Measurements from ENCODE around the gene ZXDC.

DNA sequence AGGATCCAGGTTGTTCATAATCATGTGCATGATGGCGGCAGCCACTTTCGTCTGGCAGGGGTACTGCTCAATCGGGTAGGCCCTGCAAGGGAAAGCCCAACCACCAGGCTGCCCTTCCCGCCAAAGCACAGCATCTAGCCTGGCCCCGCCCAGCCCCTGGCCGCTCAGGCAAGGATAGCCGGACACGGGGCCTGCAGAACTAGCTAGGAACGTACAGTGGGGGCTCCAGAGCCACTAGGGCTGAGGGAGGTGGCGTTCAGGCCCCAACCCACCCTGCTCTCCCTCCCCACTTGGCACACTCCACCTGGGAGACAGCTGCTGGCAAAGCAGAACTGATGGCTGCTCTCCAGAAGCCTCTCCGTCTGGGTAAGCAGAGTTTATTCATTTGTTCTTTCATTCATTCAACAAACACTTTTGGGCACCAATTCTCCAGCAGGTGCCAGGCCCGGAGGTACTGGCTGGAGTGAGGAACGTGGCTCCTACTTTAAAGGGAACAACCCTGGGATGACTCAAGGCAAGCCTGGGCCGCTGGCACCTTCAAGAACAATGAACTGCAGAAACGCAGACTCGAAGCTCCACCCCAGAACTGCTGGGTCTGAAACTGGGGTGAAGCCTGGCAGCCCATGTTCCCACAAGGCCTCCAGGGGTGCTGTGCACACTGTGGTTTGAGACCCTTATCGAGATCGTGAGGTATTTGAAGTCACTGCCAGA is 34.1 kb upstream of the ZXDC start:
- TF ChIP-seq POLR2A (IDR thresholded peaks at IDR 0.05): no peak
- TF ChIP-seq, protein P1, sequence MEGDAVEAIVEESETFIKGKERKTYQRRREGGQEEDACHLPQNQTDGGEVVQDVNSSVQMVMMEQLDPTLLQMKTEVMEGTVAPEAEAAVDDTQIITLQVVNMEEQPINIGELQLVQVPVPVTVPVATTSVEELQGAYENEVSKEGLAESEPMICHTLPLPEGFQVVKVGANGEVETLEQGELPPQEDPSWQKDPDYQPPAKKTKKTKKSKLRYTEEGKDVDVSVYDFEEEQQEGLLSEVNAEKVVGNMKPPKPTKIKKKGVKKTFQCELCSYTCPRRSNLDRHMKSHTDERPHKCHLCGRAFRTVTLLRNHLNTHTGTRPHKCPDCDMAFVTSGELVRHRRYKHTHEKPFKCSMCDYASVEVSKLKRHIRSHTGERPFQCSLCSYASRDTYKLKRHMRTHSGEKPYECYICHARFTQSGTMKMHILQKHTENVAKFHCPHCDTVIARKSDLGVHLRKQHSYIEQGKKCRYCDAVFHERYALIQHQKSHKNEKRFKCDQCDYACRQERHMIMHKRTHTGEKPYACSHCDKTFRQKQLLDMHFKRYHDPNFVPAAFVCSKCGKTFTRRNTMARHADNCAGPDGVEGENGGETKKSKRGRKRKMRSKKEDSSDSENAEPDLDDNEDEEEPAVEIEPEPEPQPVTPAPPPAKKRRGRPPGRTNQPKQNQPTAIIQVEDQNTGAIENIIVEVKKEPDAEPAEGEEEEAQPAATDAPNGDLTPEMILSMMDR (IDR thresholded peaks at IDR 0.05): no peak

All from tibial nerve (tissue), 3 donors.